Esophagus squamous epithelium (tissue), 5 donors: ENCODE data around the gene ARNT2. TPM values are rescaled to one million over a fixed set of nuclear protein-coding genes. Genes with fewer than 3 reads are reported as not detected.

Experiments
- DNase-seq: peaks from one replicate; lab custom pipeline; 2025; lab: John Stamatoyannopoulos, UW
- H3K27ac ChIP-seq, 4 donors: fragments of 200-600 bp; sonication (generic); one replicate each; pipeline ENCODE4 v1.5.1; 2016 to 2019; ENCODE audit warnings: mild to moderate bottlenecking in 1 of 4
- H3K27me3 ChIP-seq, 4 donors: fragments of 200-600 bp; sonication (generic); 1 replicate in 3 of 4; 2 replicates in 1 of 4; pipeline versions ENCODE4 v1.5.1 to v1.6.0; 2017 to 2021; ENCODE audit warnings: antibody characterized with exemption in 1 of 4
- H3K36me3 ChIP-seq, 3 donors: fragments of 200-600 bp; sonication (generic); one replicate each; pipeline ENCODE4 v1.5.1; 2016 to 2019
- H3K4me1 ChIP-seq, 3 donors: fragments of 200-600 bp; sonication (generic); one replicate each; pipeline ENCODE4 v1.5.1; 2017 to 2019
- H3K4me3 ChIP-seq, 4 donors: fragments of 200-600 bp; sonication (generic); 1 replicate in 3 of 4; 2 replicates in 1 of 4; pipeline ENCODE4 v1.5.1; 2016 to 2019; ENCODE audit warnings: mild to moderate bottlenecking in 2 of 4, moderate library complexity in 1 of 4
- H3K9me3 ChIP-seq, 3 donors: fragments of 200-600 bp; sonication (generic); one replicate each; pipeline ENCODE4 v1.5.1; 2016 to 2019
- CTCF ChIP-seq, 6 experiments: fragments of 450-650 bp in 4 of 6; fragments of 200-600 bp in 2 of 6; sonication (generic) in 2 of 6; IDR thresholded peaks; one replicate each; pipeline ENCODE4 v1.5.1; 2016 to 2019; ENCODE audit warnings: antibody characterized with exemption in 6 of 6, mild to moderate bottlenecking in 4 of 6, moderate library complexity in 4 of 6
- POLR2A ChIP-seq, 4 donors: fragments of 450-650 bp; IDR thresholded peaks; one replicate each; pipeline ENCODE4 v1.6.1; 2017; ENCODE audit warnings: antibody characterized with exemption in 4 of 4, mild to moderate bottlenecking in 4 of 4, moderate library complexity in 3 of 4
- WGBS, 2 donors: methylation state at CpG; one replicate each; pipeline ENCODE4 v1.1.5; 2018; 5-methylcytosine and 5-hydroxymethylcytosine counted together
- intact Hi-C: fragments of 100-400 bp; cut with DNase I; formaldehyde crosslinking; loops from one replicate; pipeline ENCODE4 v1.15.0; 2022
- total RNA-seq, 4 donors: library from RNA; depleted of rRNA; stranded (reverse); fragments of >200 nt; gene quantifications; one replicate each; pipeline ENCODE4 v1.1.0, GENCODE V29; 2016
- donor health status: DM: yes; HTN: yes; CAD: no.

Gene ARNT2
- total RNA-seq, 4 donors from 2014 or later, result 0.15 to 5.7 (median 1.7) TPM

- WGBS, 2 donors, result 76 to 81% methylated on average over 2 to 3 of the region's 3 CpGs
- Histone ChIP-seq H3K27ac (peak overlapping the region in 2 of 4 donors; percentile 59 to 73), H3K27me3 (no peaks in the 10 kb centered on the region), H3K9me3 (no peaks in the 10 kb centered on the region), H3K4me3 (no peak overlapping the region), H3K36me3 (no peaks in the 10 kb centered on the region), H3K4me1 (no peaks in the 10 kb centered on the region)
- intact Hi-C loops, result no loop called here
- TF ChIP-seq CTCF (IDR thresholded peaks at IDR 0.05), result no peak
- TF ChIP-seq POLR2A (IDR thresholded peaks at IDR 0.05), result no peak
- no peak for DNase-seq
Observed at GRCh38 chr15:80502782-80503181, 98.6 kb downstream of the ARNT2 start.

DNA sequence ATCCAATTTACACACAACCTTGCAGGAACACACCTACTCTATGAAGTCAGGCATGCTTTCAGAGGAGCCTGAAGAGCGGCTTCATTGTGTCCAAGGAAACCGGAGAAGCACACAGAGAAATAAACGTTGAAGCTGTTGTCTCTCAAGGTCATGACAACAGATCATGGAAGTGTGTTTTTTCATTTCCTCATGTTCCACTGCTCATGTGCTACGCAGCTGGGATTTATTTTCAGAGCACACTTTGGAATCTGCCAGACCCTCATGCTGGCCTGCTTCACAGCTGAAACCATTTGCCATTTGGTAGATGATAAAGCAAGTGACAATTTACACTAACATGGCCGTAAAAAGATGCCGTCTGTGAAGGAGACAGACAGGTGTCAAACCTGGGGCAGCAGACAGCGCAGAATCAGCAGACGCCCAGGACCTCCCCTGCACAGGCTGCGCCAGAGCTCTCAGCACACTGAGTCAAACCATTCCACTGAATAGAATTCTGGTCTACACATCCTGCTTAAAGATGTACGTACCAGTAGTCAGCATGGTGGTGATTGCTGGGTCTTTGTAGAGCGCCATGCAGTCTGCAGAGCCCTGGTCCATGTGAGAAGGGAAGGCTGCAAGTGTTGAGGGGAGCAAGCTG lies 99.3 kb downstream of the ARNT2 start:
- Histone ChIP-seq H3K27me3 (no peaks in the 10 kb centered on the region), H3K4me1 (peaks cover 0 to 4% (median 0%) of the 10 kb centered on the region in 3 donors), H3K9me3 (no peaks in the 10 kb centered on the region), H3K27ac (peak overlapping the region in 2 of 4 donors; percentile 55 to 59), H3K4me3 (no peak overlapping the region), H3K36me3 (no peaks in the 10 kb centered on the region)
- 60 to 81% methylated on average over 8 of the region's 11 CpGs for WGBS, 2 donors
- no peak for TF ChIP-seq POLR2A (IDR thresholded peaks at IDR 0.05)
- TF ChIP-seq CTCF (IDR thresholded peaks at IDR 0.05), result no peak
- intact Hi-C loops, result no loop called here
- DNase-seq, result no peak

GRCh38 chr15:80504931-80505330 lies 100.7 kb downstream of the ARNT2 start:
- intact Hi-C loops, result no loop called here
- Histone ChIP-seq H3K27ac (no peak overlapping the region), H3K4me3 (no peak overlapping the region), H3K4me1 (peaks cover 0 to 4% (median 0%) of the 10 kb centered on the region in 3 donors), H3K9me3 (no peaks in the 10 kb centered on the region), H3K27me3 (no peaks in the 10 kb centered on the region), H3K36me3 (no peaks in the 10 kb centered on the region)
- WGBS, 2 donors, result 83 to 89% methylated on average over 9 of the region's 9 CpGs
- TF ChIP-seq POLR2A (IDR thresholded peaks at IDR 0.05) (no peak), CTCF (IDR thresholded peaks at IDR 0.05) (no peak)
- no peak for DNase-seq

- Histone ChIP-seq H3K4me3 (no peak overlapping the region), H3K36me3 (no peaks in the 10 kb centered on the region), H3K27ac (peak overlapping the region in 2 of 4 donors; percentile 39 to 61), H3K4me1 (peaks cover 0 to 4% (median 0%) of the 10 kb centered on the region in 3 donors), H3K9me3 (no peaks in the 10 kb centered on the region), H3K27me3 (no peaks in the 10 kb centered on the region)
- intact Hi-C loops, result no loop called here
- TF ChIP-seq CTCF (IDR thresholded peaks at IDR 0.05) (no peak), POLR2A (IDR thresholded peaks at IDR 0.05) (no peak)
- DNase-seq, result no peak
- 70 to 80% methylated on average over 5 of the region's 5 CpGs for WGBS, 2 donors
Observed at GRCh38 chr15:80506286-80506893, 102.2 kb downstream of the ARNT2 start.

DNA sequence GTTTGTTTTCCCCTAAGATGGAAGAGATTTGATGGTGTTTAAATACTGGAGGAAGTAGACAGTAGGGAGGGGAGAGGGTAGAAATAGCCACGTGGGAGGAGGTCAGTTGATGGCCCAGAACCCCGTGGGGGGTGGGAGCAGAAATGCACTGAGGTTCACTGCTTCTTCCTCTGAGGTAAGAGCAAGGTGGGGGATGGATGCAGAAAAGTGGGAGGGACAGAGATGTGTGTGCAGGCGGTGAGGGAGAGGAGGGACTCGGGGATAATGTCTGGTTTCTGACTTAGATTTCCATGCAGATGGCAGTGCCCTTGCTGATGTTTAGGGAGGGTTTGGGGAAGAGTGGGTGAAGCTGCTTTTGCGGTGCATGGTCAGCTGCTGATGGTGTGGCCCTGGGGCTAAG lies 102.9 kb downstream of the ARNT2 start:
- WGBS, 2 donors, result 55 to 56% methylated on average over 5 of the region's 5 CpGs
- Histone ChIP-seq H3K27me3 (no peaks in the 10 kb centered on the region), H3K4me1 (peaks cover 0 to 4% (median 0%) of the 10 kb centered on the region in 3 donors), H3K27ac (peak overlapping the region in 2 of 4 donors; percentile 39 to 61), H3K4me3 (no peak overlapping the region), H3K9me3 (no peaks in the 10 kb centered on the region), H3K36me3 (no peaks in the 10 kb centered on the region)
- no peak for TF ChIP-seq POLR2A (IDR thresholded peaks at IDR 0.05)
- no peak for TF ChIP-seq CTCF (IDR thresholded peaks at IDR 0.05)
- DNase-seq, result no peak
- intact Hi-C loops, result no loop called here
